Ovary (tissue), 3 donors: ENCODE data around the gene SAMD4A.

Experiments
- CTCF ChIP-seq, 3 donors: fragments of 450-650 bp in 2 of 3; fragments of 200-600 bp in 1 of 3; IDR thresholded peaks; one replicate each; pipeline versions ENCODE4 v1.5.1 to v1.8.0; 2016 to 2022; ENCODE audit warnings: antibody characterized with exemption in 3 of 3, mild to moderate bottlenecking in 1 of 3
- POLR2A ChIP-seq: fragments of 450-650 bp; IDR thresholded peaks from one replicate; pipeline ENCODE4 v1.6.1; 2017; ENCODE audit warnings: antibody characterized with exemption, mild to moderate bottlenecking, moderate library complexity
- donor health status: DM: no; HTN: no; CAD: no.

- TF ChIP-seq CTCF (IDR thresholded peaks at IDR 0.05) = no peak
- no peak for TF ChIP-seq POLR2A
Observed at GRCh38 chr14:54836231-54836630, 269.3 kb downstream of the SAMD4A start.
